ENCODE results near the gene IL1RAPL1.

IL1RAPL1 gene

GRCh38 chrX:29496636-29497180 is 909.5 kb downstream of the IL1RAPL1 start:
- no peak for TF ChIP-seq TAF1 (IDR thresholded peaks at IDR 0.05; ENCODE audit: borderline replicate concordance, insufficient read depth, low read length)
- TF ChIP-seq SIN3A (IDR thresholded peaks at IDR 0.05; ENCODE audit: borderline replicate concordance, insufficient read depth, low read length), result no peak
- TF ChIP-seq FOXP2 (optimal IDR thresholded peaks at IDR 0.05; ENCODE audit: borderline replicate concordance, extremely low read depth, extremely low read length, insufficient read depth), result no peak
- TF ChIP-seq POLR2AphosphoS5 (IDR thresholded peaks at IDR 0.05; ENCODE audit: low read depth, low read length), result no peak
- no peak for TF ChIP-seq REST (IDR thresholded peaks at IDR 0.05; ENCODE audit: insufficient read depth in 1 of 2, low read depth in 2 of 2, low read length in 2 of 2)

- TF ChIP-seq FOXP2 (optimal IDR thresholded peaks at IDR 0.05; ENCODE audit: borderline replicate concordance, extremely low read depth, extremely low read length, insufficient read depth), result no peak
- TF ChIP-seq POLR2AphosphoS5 (IDR thresholded peaks at IDR 0.05; ENCODE audit: low read depth, low read length), result no peak
- no peak for TF ChIP-seq REST (IDR thresholded peaks at IDR 0.05; ENCODE audit: insufficient read depth in 1 of 2, low read depth in 2 of 2, low read length in 2 of 2)
- no peak for TF ChIP-seq TAF1 (IDR thresholded peaks at IDR 0.05; ENCODE audit: borderline replicate concordance, insufficient read depth, low read length)
- no peak for TF ChIP-seq SIN3A (IDR thresholded peaks at IDR 0.05; ENCODE audit: borderline replicate concordance, insufficient read depth, low read length)
These were observed 919.5 kb downstream of the IL1RAPL1 start for GRCh38 chrX:29506729-29507128.

GRCh38 chrX:29518100-29518499 is 930.9 kb downstream of the IL1RAPL1 start:
- TF ChIP-seq FOXP2 (optimal IDR thresholded peaks at IDR 0.05; ENCODE audit: borderline replicate concordance, extremely low read depth, extremely low read length, insufficient read depth) (no peak), TAF1 (IDR thresholded peaks at IDR 0.05; ENCODE audit: borderline replicate concordance, insufficient read depth, low read length) (no peak), REST (IDR thresholded peaks at IDR 0.05; ENCODE audit: insufficient read depth in 1 of 2, low read depth in 2 of 2, low read length in 2 of 2) (no peak), POLR2AphosphoS5 (IDR thresholded peaks at IDR 0.05; ENCODE audit: low read depth, low read length) (no peak), SIN3A (IDR thresholded peaks at IDR 0.05; ENCODE audit: borderline replicate concordance, insufficient read depth, low read length) (no peak)

GRCh38 chrX:29528281-29528680 is 941.0 kb downstream of the IL1RAPL1 start:
- no peak for TF ChIP-seq FOXP2 (optimal IDR thresholded peaks at IDR 0.05; ENCODE audit: borderline replicate concordance, extremely low read depth, extremely low read length, insufficient read depth)
- no peak for TF ChIP-seq SIN3A (IDR thresholded peaks at IDR 0.05; ENCODE audit: borderline replicate concordance, insufficient read depth, low read length)
- no peak for TF ChIP-seq REST (IDR thresholded peaks at IDR 0.05; ENCODE audit: insufficient read depth in 1 of 2, low read depth in 2 of 2, low read length in 2 of 2)
- TF ChIP-seq TAF1 (IDR thresholded peaks at IDR 0.05; ENCODE audit: borderline replicate concordance, insufficient read depth, low read length), result no peak
- no peak for TF ChIP-seq POLR2AphosphoS5 (IDR thresholded peaks at IDR 0.05; ENCODE audit: low read depth, low read length)

All from PFSK-1 (cell line).